HEK293 (cell line): ENCODE results near the gene CACNA1C.

Source experiments
- CTCF ChIA-PET: fragments of 350-600 bp; formaldehyde crosslinking; extraction: SDS; loops from one replicate; lab custom pipeline; 2021; ENCODE audit warnings: antibody characterized with exemption; lab: Yijun Ruan, JAX
- POLR2A ChIA-PET: fragments of 300-600 bp; formaldehyde crosslinking; extraction: SDS; loops from one replicate; lab custom pipeline; 2020; ENCODE audit warnings: antibody characterized with exemption, inconsistent platforms; lab: Yijun Ruan, JAX
- H3K27ac ChIP-seq: fragments of 200-500 bp; sonication (Bioruptor generic); 2 replicates; pipeline ENCODE4 v1.5.1; 2014; ENCODE audit warnings: low read depth, low read length, control low read depth, inconsistent platforms; ENCODE audit errors: extremely low read depth
- H3K36me3 ChIP-seq, 2 experiments: fragments of 200-500 bp in 1 of 2; sonication (Bioruptor generic) in 1 of 2; 1 replicate in 1 of 2; 2 replicates in 1 of 2; pipeline ENCODE4 v1.5.1; 2014 to 2017; ENCODE audit warnings: inconsistent platforms in 2 of 2, low read length in 2 of 2; ENCODE audit not compliant: control insufficient read depth in 2 of 2, insufficient read depth in 1 of 2
- H3K4me1 ChIP-seq: fragments of 200-500 bp; sonication (Bioruptor generic); 2 replicates; pipeline ENCODE4 v1.5.1; 2014; ENCODE audit warnings: mild to moderate bottlenecking, low read length, inconsistent platforms; ENCODE audit not compliant: control insufficient read depth, insufficient read depth
- H3K4me3 ChIP-seq: 2 replicates; pipeline ENCODE4 v1.5.1; 2011; ENCODE audit warnings: low read depth, mild to moderate bottlenecking, control low read depth, low read length, moderate library complexity
- H3K9me3 ChIP-seq: fragments of 200-500 bp; sonication (Bioruptor generic); 2 replicates; pipeline ENCODE4 v1.5.1; 2014; ENCODE audit warnings: low read depth, low read length, inconsistent platforms; ENCODE audit not compliant: control insufficient read depth, insufficient read depth
- GLI4 ChIP-seq: fragments of 450-650 bp; formaldehyde crosslinking; IDR thresholded peaks from 2 replicates; pipeline ENCODE4 v1.5.1; 2016; ENCODE audit warnings: missing biosample characterization, missing genetic modification characterization
- GLIS1 ChIP-seq: fragments of 450-650 bp; formaldehyde crosslinking; IDR thresholded peaks from 2 replicates; pipeline ENCODE4 v1.5.1; 2016; ENCODE audit warnings: missing biosample characterization, missing genetic modification characterization
- GLIS2 ChIP-seq: fragments of 450-650 bp; formaldehyde crosslinking; IDR thresholded peaks from 2 replicates; pipeline ENCODE4 v1.5.1; 2016; ENCODE audit warnings: missing biosample characterization, missing genetic modification characterization
- KLF9 ChIP-seq: fragments of 450-650 bp; formaldehyde crosslinking; IDR thresholded peaks from 2 replicates; pipeline ENCODE4 v1.5.1; 2016; ENCODE audit warnings: missing biosample characterization, missing genetic modification characterization, low read depth
- OSR2 ChIP-seq: fragments of 450-650 bp; formaldehyde crosslinking; IDR thresholded peaks from 2 replicates; pipeline ENCODE4 v1.5.1; 2016; ENCODE audit warnings: missing biosample characterization, missing genetic modification characterization
- SP3 ChIP-seq: fragments of 450-650 bp; formaldehyde crosslinking; IDR thresholded peaks from 2 replicates; pipeline ENCODE4 v1.5.1; 2016; ENCODE audit warnings: missing biosample characterization, missing genetic modification characterization
- YY1 ChIP-seq: fragments of 450-650 bp; formaldehyde crosslinking; IDR thresholded peaks from 2 replicates; pipeline ENCODE4 v1.5.1; 2018; ENCODE audit warnings: missing biosample characterization, missing genetic modification characterization
- ZNF19 ChIP-seq: fragments of 450-650 bp; formaldehyde crosslinking; IDR thresholded peaks from 2 replicates; pipeline ENCODE4; 2016; ENCODE audit warnings: missing biosample characterization, missing genetic modification characterization, low read depth
- ZNF223 ChIP-seq: fragments of 450-650 bp; formaldehyde crosslinking; IDR thresholded peaks from 2 replicates; pipeline ENCODE4 v1.5.1; 2016; ENCODE audit warnings: missing biosample characterization, missing genetic modification characterization
- ZNF302 ChIP-seq: fragments of 450-650 bp; formaldehyde crosslinking; IDR thresholded peaks from 2 replicates; pipeline ENCODE4 v1.5.1; 2016; ENCODE audit warnings: missing biosample characterization, missing genetic modification characterization, low read depth
- ZNF362 ChIP-seq: fragments of 450-650 bp; formaldehyde crosslinking; IDR thresholded peaks from 2 replicates; pipeline ENCODE4 v1.5.1; 2016; ENCODE audit warnings: missing biosample characterization, missing genetic modification characterization
- ZNF37A ChIP-seq: fragments of 450-650 bp; IDR thresholded peaks from 2 replicates; pipeline ENCODE4 v1.5.1; 2018; ENCODE audit warnings: missing biosample characterization, missing genetic modification characterization
- ZNF391 ChIP-seq: fragments of 450-650 bp; formaldehyde crosslinking; IDR thresholded peaks from 2 replicates; pipeline ENCODE4 v1.5.1; 2016; ENCODE audit warnings: low read depth, missing biosample characterization, missing genetic modification characterization, borderline replicate concordance
- ZNF426 ChIP-seq: fragments of 450-650 bp; formaldehyde crosslinking; IDR thresholded peaks from 2 replicates; pipeline ENCODE4 v1.5.1; 2017; ENCODE audit warnings: missing biosample characterization, missing genetic modification characterization, mild to moderate bottlenecking, inconsistent platforms, moderate library complexity
- ZNF555 ChIP-seq: fragments of 450-650 bp; formaldehyde crosslinking; conservative IDR thresholded peaks from 2 replicates; pipeline ENCODE4 v1.5.1; 2017; ENCODE audit warnings: missing biosample characterization, mild to moderate bottlenecking, missing genetic modification characterization, inconsistent platforms
- ZNF600 ChIP-seq: fragments of 450-650 bp; formaldehyde crosslinking; IDR thresholded peaks from 2 replicates; pipeline ENCODE4 v1.5.1; 2016; ENCODE audit warnings: missing biosample characterization, missing genetic modification characterization
- ZNF747 ChIP-seq: fragments of 450-650 bp; formaldehyde crosslinking; IDR thresholded peaks from 2 replicates; pipeline ENCODE4 v1.5.1; 2016; ENCODE audit warnings: missing biosample characterization, missing genetic modification characterization
- ZNF768 ChIP-seq: fragments of 450-650 bp; formaldehyde crosslinking; IDR thresholded peaks from 2 replicates; pipeline ENCODE4 v1.5.1; 2018; ENCODE audit warnings: missing biosample characterization, mild to moderate bottlenecking, missing genetic modification characterization
- ZNF837 ChIP-seq: fragments of 450-650 bp; formaldehyde crosslinking; IDR thresholded peaks from 2 replicates; pipeline ENCODE4 v1.5.1; 2016; ENCODE audit warnings: missing biosample characterization, missing genetic modification characterization
- ZNF843 ChIP-seq: fragments of 450-650 bp; formaldehyde crosslinking; IDR thresholded peaks from 2 replicates; pipeline ENCODE4 v1.5.1; 2016; ENCODE audit warnings: missing biosample characterization, missing genetic modification characterization
- ZSCAN18 ChIP-seq: fragments of 450-650 bp; formaldehyde crosslinking; IDR thresholded peaks from 2 replicates; pipeline ENCODE4 v1.5.1; 2016; ENCODE audit warnings: missing biosample characterization, missing genetic modification characterization
- ZSCAN4 ChIP-seq: fragments of 450-650 bp; formaldehyde crosslinking; IDR thresholded peaks from 2 replicates; pipeline ENCODE4 v1.5.1; 2017; ENCODE audit warnings: missing biosample characterization, missing genetic modification characterization
- TF ChIP-seq, protein P1 (sequence below): sonication (generic); formaldehyde crosslinking; IDR thresholded peaks from 2 replicates; pipeline ENCODE4 v1.8.1; 2022; ENCODE audit warnings: mild to moderate bottlenecking, moderate library complexity, missing genetic modification reagents
- TF ChIP-seq, protein P2 (sequence below): fragments of 450-650 bp; formaldehyde crosslinking; IDR thresholded peaks from 2 replicates; pipeline ENCODE4 v1.5.1; 2017; ENCODE audit warnings: missing biosample characterization, missing genetic modification characterization

CACNA1C gene

GRCh38 chr12:2651068-2651965 lies 598.5 kb downstream of the CACNA1C start (continued):
- TF ChIP-seq KLF9 (tag by site-specific recombination) (no peak), ZSCAN18 (tag by site-specific recombination) (no peak), ZNF600 (no peak), ZNF37A (no peak), ZNF362 (tag by site-specific recombination) (no peak), SP3 (tag by site-specific recombination) (no peak), ZSCAN4 (tag by site-specific recombination) (no peak), ZNF837 (tag by site-specific recombination) (no peak), ZNF747 (tag by site-specific recombination) (no peak), GLIS1 (no peak)

GRCh38 chr12:2652011-2652400 lies 599.2 kb downstream of the CACNA1C start:
- H3K9me3 ChIP-seq = no peaks in the 10 kb centered on the region
- no peaks in the 10 kb centered on the region for H3K4me1 ChIP-seq
- no peaks in the 10 kb centered on the region for H3K36me3 ChIP-seq
- no peak overlapping the region for H3K4me3 ChIP-seq
- POLR2A ChIA-PET = no interaction called here
- no peak overlapping the region for H3K27ac ChIP-seq
- TF ChIP-seq YY1 (no peak), ZNF843 (tag by site-specific recombination) (no peak), OSR2 (tag by site-specific recombination) (no peak), ZSCAN18 (tag by site-specific recombination) (no peak)
- TF ChIP-seq, protein P1, sequence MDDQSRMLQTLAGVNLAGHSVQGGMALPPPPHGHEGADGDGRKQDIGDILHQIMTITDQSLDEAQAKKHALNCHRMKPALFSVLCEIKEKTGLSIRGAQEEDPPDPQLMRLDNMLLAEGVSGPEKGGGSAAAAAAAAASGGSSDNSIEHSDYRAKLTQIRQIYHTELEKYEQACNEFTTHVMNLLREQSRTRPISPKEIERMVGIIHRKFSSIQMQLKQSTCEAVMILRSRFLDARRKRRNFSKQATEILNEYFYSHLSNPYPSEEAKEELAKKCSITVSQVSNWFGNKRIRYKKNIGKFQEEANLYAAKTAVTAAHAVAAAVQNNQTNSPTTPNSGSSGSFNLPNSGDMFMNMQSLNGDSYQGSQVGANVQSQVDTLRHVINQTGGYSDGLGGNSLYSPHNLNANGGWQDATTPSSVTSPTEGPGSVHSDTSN (CRISPR knock-in tag) = no peak
- CTCF ChIA-PET = interaction anchor here (1.3 kb wide), 1 partner anchor 10 kb away, joined by 3 read pairs; no protein-coding TSS in a partner anchor

GRCh38 chr12:2652401-2653081 lies 599.8 kb downstream of the CACNA1C start:
- CTCF ChIA-PET = interaction anchor here (1.3 to 1.6 kb wide), 2 partner anchors 11 to 12 kb away, joined by 3 to 4 read pairs; no protein-coding TSS in a partner anchor
- POLR2A ChIA-PET = no interaction called here
- H3K4me3 ChIP-seq = no peak overlapping the region
- H3K4me1 ChIP-seq = no peaks in the 10 kb centered on the region
- no peak overlapping the region for H3K27ac ChIP-seq
- no peaks in the 10 kb centered on the region for H3K9me3 ChIP-seq
- no peaks in the 10 kb centered on the region for H3K36me3 ChIP-seq
- no peak for TF ChIP-seq ZNF555 (tag by site-specific recombination)
- no peak for TF ChIP-seq ZNF391 (tag by site-specific recombination)
- no peak for TF ChIP-seq ZNF302 (tag by site-specific recombination)
- TF ChIP-seq GLIS2 (tag by site-specific recombination) = no peak
- no peak for TF ChIP-seq ZNF426 (tag by site-specific recombination)
- no peak for TF ChIP-seq ZNF19 (tag by site-specific recombination)
- no peak for TF ChIP-seq ZNF768 (tag by site-specific recombination)
- no peak for TF ChIP-seq GLIS1
- TF ChIP-seq, protein P2, sequence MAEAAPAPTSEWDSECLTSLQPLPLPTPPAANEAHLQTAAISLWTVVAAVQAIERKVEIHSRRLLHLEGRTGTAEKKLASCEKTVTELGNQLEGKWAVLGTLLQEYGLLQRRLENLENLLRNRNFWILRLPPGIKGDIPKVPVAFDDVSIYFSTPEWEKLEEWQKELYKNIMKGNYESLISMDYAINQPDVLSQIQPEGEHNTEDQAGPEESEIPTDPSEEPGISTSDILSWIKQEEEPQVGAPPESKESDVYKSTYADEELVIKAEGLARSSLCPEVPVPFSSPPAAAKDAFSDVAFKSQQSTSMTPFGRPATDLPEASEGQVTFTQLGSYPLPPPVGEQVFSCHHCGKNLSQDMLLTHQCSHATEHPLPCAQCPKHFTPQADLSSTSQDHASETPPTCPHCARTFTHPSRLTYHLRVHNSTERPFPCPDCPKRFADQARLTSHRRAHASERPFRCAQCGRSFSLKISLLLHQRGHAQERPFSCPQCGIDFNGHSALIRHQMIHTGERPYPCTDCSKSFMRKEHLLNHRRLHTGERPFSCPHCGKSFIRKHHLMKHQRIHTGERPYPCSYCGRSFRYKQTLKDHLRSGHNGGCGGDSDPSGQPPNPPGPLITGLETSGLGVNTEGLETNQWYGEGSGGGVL = no peak
- no peak for TF ChIP-seq GLI4 (tag by site-specific recombination)
- no peak for TF ChIP-seq ZNF223
